Neural cell (in vitro differentiated cells): ENCODE data around the gene PTX4.

Experiments used
- CTCF ChIP-seq: fragments of 450-650 bp; IDR thresholded peaks from 2 replicates; pipeline ENCODE4 v1.5.1; 2014; ENCODE audit warnings: antibody characterized with exemption, mild to moderate bottlenecking, moderate library complexity; ENCODE audit not compliant: poor library complexity, severe bottlenecking
- EP300 ChIP-seq: fragments of 450-650 bp; conservative IDR thresholded peaks from 2 replicates; pipeline ENCODE4 v1.6.1; 2014; ENCODE audit warnings: antibody characterized with exemption, mild to moderate bottlenecking, moderate library complexity; ENCODE audit not compliant: poor library complexity, severe bottlenecking
- EZH2 ChIP-seq: fragments of 200-600, 300-800 bp; shearing (Covaris generic), sonication (generic); IDR thresholded peaks from 2 replicates; pipeline ENCODE4 v1.6.1; 2014; ENCODE audit warnings: antibody characterized with exemption, low read length, borderline replicate concordance, mild to moderate bottlenecking; ENCODE audit not compliant: insufficient read depth, poor library complexity, severe bottlenecking
- POLR2AphosphoS5 ChIP-seq: IDR thresholded peaks from 2 replicates; pipeline ENCODE4 v1.6.1; 2012
- RAD21 ChIP-seq: fragments of 450-650 bp; conservative IDR thresholded peaks from 2 replicates; pipeline ENCODE4 v1.6.1; 2014; ENCODE audit warnings: antibody characterized with exemption, mild to moderate bottlenecking, moderate library complexity

- TF ChIP-seq CTCF, result no peak
- TF ChIP-seq POLR2AphosphoS5, result no peak
- TF ChIP-seq EZH2, result no peak
- no peak for TF ChIP-seq RAD21
- TF ChIP-seq EP300, result no peak
Observed at GRCh38 chr16:1451702-1452392, 36.9 kb downstream of the PTX4 start.
